Measurements from ENCODE around the gene TCP1.
"Not testable (repeated sequence)": the region's sequence is repeated elsewhere in the genome, so short reads cannot be mapped to it uniquely, and the experiment has no call there.

TCP1 gene

DNA sequence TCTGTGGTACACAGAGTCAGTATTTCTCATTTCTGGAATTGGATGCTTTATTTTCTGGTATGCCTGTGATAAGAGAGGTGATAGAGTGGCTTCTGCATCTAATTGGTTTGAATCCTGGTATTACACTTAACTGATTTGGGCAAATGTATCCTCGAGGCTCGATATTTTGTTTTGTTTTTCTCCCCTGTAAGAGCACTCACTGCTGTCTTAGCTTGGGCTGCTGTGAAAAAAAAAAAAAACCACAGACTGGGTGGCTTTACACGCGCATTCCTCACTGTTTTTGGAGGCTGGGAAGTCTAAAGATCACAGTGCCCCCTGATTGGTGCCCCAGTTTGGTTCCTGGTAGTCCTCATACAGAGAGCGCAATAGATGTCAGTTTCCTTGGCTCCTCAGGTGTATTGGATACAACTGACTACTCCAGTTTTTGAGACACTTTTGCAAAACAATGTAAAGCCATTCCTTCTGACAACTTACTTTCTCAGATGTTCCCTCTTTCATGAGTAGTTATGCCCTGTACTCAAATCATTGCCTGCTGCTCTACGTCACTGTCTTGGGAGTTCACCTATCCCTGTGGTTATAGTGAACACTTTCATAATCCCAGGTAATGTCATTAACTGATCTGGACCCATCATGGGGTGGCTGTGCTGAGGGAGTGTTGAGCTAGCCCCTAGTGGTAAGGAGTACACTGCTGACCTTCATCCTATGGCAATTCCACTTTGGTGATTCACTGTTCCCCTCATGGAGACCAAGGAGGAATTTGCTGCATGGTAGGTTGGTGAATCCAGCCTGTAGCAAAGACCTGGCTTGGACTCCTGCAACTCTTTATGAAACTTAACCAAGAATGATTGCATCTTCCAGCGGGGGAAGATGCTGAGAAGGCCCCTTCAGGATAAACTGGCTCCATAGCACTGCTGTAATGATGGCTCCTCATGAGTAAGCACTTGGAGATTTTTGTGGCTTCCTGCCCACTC lies 31.1 kb downstream of the TCP1 start:
- DNase-seq (ENCODE audit: extremely low read depth, low read depth): no peak
- TF ChIP-seq, protein P1, sequence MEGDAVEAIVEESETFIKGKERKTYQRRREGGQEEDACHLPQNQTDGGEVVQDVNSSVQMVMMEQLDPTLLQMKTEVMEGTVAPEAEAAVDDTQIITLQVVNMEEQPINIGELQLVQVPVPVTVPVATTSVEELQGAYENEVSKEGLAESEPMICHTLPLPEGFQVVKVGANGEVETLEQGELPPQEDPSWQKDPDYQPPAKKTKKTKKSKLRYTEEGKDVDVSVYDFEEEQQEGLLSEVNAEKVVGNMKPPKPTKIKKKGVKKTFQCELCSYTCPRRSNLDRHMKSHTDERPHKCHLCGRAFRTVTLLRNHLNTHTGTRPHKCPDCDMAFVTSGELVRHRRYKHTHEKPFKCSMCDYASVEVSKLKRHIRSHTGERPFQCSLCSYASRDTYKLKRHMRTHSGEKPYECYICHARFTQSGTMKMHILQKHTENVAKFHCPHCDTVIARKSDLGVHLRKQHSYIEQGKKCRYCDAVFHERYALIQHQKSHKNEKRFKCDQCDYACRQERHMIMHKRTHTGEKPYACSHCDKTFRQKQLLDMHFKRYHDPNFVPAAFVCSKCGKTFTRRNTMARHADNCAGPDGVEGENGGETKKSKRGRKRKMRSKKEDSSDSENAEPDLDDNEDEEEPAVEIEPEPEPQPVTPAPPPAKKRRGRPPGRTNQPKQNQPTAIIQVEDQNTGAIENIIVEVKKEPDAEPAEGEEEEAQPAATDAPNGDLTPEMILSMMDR (IDR thresholded peaks at IDR 0.05; ENCODE audit: low read depth, low read length): no peak

DNA sequence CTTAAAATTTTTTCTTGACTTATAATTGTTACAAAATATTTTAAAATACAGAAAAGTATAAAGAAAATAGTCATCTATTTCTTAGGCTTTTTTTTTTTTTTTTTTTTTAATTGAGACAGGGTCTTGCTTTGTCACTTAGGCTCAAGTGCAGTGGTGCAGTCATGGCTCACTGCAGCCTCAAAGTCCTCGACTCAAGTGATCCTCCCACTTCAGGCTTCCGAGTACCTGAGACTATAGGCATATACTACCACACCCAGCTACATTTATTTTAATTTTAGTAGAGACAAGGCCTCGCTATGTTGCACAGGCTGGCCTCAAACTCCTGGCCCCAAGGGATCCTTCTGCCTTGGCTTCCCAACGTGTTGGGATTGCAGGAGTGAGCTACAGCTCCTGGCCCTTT lies 32.9 kb downstream of the TCP1 start:
- no peak for DNase-seq (ENCODE audit: extremely low read depth, low read depth)
- TF ChIP-seq, protein P1 (IDR thresholded peaks at IDR 0.05; ENCODE audit: low read depth, low read length): no peak

DNA sequence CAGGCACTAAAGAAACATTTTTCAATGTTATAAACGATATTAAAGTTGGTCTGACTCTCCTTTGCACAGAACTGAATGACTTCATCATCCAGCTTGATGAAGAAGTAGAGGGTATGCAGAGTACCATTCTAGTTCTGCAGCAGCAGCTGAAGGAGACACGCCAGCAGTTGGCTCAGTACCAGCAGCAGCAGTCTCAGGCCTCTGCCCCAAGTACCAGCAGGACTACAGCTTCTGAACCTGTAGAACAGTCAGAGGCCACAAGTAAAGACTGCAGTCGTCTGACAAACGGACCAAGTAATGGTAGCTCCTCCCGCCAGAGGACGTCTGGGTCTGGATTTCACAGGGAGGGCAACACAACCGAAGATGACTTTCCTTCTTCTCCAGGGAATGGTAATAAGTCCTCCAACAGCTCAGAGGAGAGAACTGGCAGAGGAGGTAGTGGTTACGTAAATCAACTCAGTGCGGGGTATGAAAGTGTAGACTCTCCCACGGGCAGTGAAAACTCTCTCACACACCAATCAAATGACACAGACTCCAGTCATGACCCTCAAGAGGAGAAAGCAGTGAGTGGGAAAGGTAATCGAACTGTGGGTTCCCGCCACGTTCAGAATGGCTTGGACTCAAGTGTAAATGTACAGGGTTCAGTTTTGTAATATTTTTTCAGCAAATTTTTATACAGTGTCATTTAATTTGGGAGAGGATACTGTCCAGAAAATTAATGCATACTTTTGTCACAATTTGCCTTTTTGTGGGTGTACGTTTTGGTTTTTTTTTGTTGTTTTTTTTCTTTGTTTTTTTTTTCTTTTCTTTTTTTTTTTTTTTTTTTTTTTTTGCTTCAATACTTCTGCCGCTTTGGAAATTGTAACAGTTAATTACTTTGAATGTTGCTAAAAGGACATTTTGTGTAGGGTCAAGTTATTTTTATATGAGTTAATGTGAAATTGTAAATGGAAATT lies 34.2 kb downstream of the TCP1 start:
- no peak for DNase-seq (ENCODE audit: extremely low read depth, low read depth)
- TF ChIP-seq, protein P1 (IDR thresholded peaks at IDR 0.05; ENCODE audit: low read depth, low read length): no peak

DNA sequence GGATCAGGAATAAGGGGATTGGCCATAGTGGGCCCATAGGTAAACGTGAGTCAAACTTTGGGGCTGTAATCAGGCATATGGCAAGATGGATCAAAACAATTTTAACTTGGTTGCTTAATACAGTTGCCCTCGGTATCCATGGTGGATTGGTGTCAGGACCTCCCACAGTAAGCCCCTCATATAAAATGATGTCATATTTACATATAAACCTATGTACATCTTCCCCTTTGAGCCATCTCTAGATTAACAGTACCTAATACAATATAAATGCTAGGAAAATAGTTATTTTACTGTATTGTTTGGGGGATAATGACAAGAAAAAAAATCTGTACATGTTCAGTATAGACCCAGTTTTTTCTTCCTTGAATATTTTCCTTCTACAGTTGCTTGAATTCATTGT lies 35.0 kb downstream of the TCP1 start:
- TF ChIP-seq, protein P1 (IDR thresholded peaks at IDR 0.05; ENCODE audit: low read depth, low read length): no peak
- no peak for DNase-seq (ENCODE audit: extremely low read depth, low read depth)

DNA sequence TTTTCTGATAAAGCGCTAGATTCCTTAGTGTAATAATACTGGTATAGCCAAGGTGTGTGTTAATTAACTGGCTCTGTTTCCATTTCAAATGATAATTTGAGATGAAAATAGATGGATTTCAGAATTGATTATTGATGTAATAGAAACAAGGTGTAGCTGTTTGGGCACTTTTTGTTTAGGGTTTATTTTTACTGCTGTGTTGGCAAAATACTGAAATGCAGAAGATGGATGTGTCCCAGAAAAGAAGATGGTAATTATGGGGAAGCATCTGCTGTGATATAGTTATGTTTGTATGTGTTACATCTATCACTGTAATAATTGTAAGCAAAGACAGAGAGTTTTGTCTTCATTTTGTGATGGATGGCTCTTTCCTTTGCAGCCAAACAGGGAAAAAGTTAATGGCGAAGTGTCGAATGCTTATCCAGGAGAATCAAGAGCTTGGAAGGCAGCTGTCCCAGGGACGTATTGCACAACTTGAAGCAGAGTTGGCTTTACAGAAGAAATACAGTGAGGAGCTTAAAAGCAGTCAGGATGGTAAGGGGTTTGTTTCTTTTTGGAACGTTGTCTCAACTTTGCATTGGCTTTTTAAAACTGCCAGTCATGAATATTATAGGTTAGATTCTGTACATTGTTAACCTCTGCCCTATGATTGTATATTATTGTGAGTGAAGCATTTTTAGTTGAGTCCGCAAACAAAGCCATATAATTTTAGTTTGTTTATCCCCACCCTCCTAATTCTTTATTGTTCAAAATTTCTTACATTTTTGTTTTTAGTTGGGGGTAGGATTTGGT lies 36.1 kb downstream of the TCP1 start:
- TF ChIP-seq, protein P1 (IDR thresholded peaks at IDR 0.05; ENCODE audit: low read depth, low read length): no peak
- DNase-seq (ENCODE audit: extremely low read depth, low read depth): no peak

DNA sequence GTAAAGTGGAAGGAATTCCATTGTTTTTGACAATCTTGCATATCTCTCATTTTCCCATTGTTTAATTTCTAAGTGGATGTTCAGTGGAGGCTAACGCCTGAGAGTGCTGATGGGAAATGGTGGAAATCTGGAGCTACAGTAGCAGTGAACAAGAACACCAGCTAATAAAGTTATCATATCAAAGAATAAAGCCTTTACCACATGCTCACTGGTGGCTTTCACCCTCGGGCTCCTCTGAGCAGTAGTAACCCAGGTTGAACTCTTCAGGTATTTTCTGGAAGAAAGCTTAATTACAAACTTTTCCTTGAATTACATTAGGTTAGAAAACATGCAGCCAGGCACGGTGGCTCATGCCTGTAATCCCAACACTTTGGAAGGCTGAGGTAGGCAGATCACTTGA lies 38.0 kb downstream of the TCP1 start:
- no peak for DNase-seq (ENCODE audit: extremely low read depth, low read depth)
- TF ChIP-seq, protein P1 (IDR thresholded peaks at IDR 0.05; ENCODE audit: low read depth, low read length): no peak

DNA sequence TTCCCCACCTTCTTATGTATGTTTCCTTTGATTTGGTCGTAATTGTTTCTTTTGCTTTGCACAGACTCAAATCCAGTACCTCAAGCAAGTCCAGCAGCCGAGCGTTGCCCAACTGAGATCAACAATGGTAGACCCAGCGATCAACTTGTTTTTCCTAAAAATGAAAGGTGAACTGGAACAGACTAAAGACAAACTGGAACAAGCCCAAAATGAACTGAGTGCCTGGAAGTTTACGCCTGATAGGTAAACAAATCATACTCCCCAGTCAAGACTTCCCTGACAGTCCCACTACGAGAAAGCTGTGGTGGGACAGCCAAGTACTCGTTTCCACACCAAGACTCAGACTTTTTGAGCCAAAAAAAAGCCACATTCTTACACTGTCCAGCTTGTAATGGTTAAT lies 41.3 kb downstream of the TCP1 start:
- DNase-seq (ENCODE audit: extremely low read depth, low read depth): not testable (repeated sequence)
